Loucy (cell line): ENCODE measurements around the gene SRSF9.

Experiments
- CTCF ChIP-seq: fragments of 200-600 bp; sonication (generic); conservative IDR thresholded peaks from 2 replicates; pipeline ENCODE4 v1.5.1; 2014; ENCODE audit warnings: mild to moderate bottlenecking, antibody characterized with exemption, low read length
- EZH2phosphoT487 ChIP-seq: fragments of 200-600 bp; IDR thresholded peaks from 2 replicates; pipeline ENCODE4 v1.6.1; 2018; ENCODE audit warnings: antibody characterized with exemption, mild to moderate bottlenecking, moderate library complexity, borderline replicate concordance

GRCh38 chr12:120453060-120453750 lies 16.3 kb downstream of the SRSF9 start:
- TF ChIP-seq CTCF (no peak), EZH2phosphoT487 (no peak)
